ENCODE measurements around the gene MRPL52.

The MRPL52 gene

GRCh38 chr14:22829661-22830442 is at the start of gene MRPL52:
Gene MRPL52 (plus strand): TSS chr14:22829887. CDS start chr14:22829913, 26 bp downstream.
- peak within 1 kb of the TSS; percentile 76 for H3K4me3 ChIP-seq (ENCODE audit: low read length)
- no peak for TF ChIP-seq CTCF (conservative IDR thresholded peaks at IDR 0.05; ENCODE audit: low read depth, low read length)
- DNase-seq (ENCODE audit: low read depth): no peak

DNA sequence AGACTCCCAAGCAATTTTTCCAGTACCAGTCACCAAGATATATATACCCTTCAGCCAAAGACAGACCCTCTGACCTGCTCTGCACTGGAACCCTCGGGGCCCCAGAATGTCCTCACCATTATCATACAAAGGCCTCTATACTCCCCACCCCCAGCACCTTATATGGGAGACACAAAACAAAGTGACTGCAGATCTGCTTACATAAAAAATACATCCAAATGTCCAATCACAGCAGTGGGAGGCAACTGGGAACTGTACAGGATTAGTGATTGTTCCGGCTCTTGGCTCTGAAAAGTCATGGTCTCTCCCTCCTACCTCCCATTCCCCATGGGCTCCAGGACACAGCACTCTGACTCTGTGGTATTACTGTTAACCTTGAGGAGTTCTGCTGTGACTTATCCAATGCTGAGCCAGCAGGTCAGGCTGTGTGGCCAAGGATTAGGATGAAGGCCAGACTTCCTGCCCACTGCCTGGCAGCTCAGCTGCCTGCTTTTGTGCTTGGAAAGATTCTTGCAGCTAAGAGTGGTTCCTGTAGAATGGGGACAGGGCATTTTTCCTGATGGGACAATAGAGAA is 49.5 kb upstream of the MRPL52 start:
- peak; percentile 57 for DNase-seq (ENCODE audit: low read depth)
- no peak overlapping the region for H3K4me3 ChIP-seq (ENCODE audit: low read length)
- TF ChIP-seq CTCF (conservative IDR thresholded peaks at IDR 0.05; ENCODE audit: low read depth, low read length): no peak

GRCh38 chr14:22780941-22781300 is 48.8 kb upstream of the MRPL52 start:
- DNase-seq (ENCODE audit: low read depth): no peak
- no peak overlapping the region for H3K4me3 ChIP-seq (ENCODE audit: low read length)
- TF ChIP-seq CTCF (conservative IDR thresholded peaks at IDR 0.05; ENCODE audit: low read depth, low read length): no peak

GRCh38 chr14:22781301-22781991 is 48.2 kb upstream of the MRPL52 start:
- no peak overlapping the region for H3K4me3 ChIP-seq (ENCODE audit: low read length)
- no peak for TF ChIP-seq CTCF (conservative IDR thresholded peaks at IDR 0.05; ENCODE audit: low read depth, low read length)
- DNase-seq (ENCODE audit: low read depth): no peak

DNA sequence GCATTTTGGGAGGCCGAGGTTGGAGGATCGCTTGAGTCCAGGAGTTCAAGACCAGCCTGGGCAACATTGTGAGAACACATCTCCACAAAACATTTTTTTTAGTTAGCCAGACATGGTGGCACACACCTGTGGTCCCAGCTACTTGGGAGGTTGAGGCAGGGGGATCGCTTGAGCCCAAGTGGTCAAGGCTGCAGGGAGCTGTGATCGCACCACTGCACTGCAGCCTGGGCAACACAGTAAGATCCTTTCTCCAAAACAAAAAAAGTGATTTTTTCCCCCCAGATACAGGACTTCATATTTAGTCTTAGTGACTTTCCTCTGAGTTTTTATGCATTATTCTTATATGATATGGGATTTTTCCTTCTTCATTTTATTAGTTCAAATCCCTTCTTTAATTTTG is 43.0 kb upstream of the MRPL52 start:
- TF ChIP-seq CTCF (conservative IDR thresholded peaks at IDR 0.05; ENCODE audit: low read depth, low read length): no peak
- no peak overlapping the region for H3K4me3 ChIP-seq (ENCODE audit: low read length)
- no peak for DNase-seq (ENCODE audit: low read depth)

- no peak for TF ChIP-seq CTCF (conservative IDR thresholded peaks at IDR 0.05; ENCODE audit: low read depth, low read length)
- no peak overlapping the region for H3K4me3 ChIP-seq (ENCODE audit: low read length)
- peak; percentile 90 for DNase-seq (ENCODE audit: low read depth)
Measured at GRCh38 chr14:22791301-22791700, 38.4 kb upstream of the MRPL52 start.

Data from retinal pigment epithelial cell (primary cell).